OCI-LY3 (cell line): Measurements from ENCODE around the gene GALNTL6.
"Not testable (repeated sequence)": the region's sequence is repeated elsewhere in the genome, so short reads cannot be mapped to it uniquely, and the experiment has no call there.

Experiments
- H2AFZ ChIP-seq: fragments of 200-600, 300-600 bp; shearing (Covaris generic); 2 replicates; pipeline ENCODE4 v1.6.0; 2014; ENCODE audit warnings: antibody characterized with exemption, low read depth, low read length
- H3K27ac ChIP-seq: fragments of 200-600, 300-600 bp; sonication (generic); 2 replicates; pipeline ENCODE4 v1.5.1; 2014; ENCODE audit warnings: mild to moderate bottlenecking, low read length, moderate library complexity, mixed read lengths
- H3K27me3 ChIP-seq: fragments of 200-600, 300-600 bp; sonication (generic); 2 replicates; pipeline ENCODE4 v1.6.1; 2014; ENCODE audit warnings: low read depth, low read length, mixed read lengths
- H3K36me3 ChIP-seq: fragments of 200-600, 300-600 bp; sonication (generic); replicated peaks from 2 replicates; pipeline ENCODE3; 2014; ENCODE audit warnings: low read depth, low read length, mixed read lengths
- H3K4me1 ChIP-seq: fragments of 300-600, 200-600 bp; sonication (generic); 2 replicates; pipeline ENCODE4 v1.6.1; 2014; ENCODE audit warnings: low read length, mixed read lengths
- H3K4me2 ChIP-seq: fragments of 200-600, 300-600 bp; sonication (generic); 2 replicates; pipeline ENCODE4 v1.6.1; 2014; ENCODE audit warnings: low read length, mixed read lengths
- H3K4me3 ChIP-seq: fragments of 300-600, 200-600 bp; sonication (generic); 2 replicates; pipeline ENCODE4 v1.5.1; 2014; ENCODE audit warnings: antibody characterized with exemption, mild to moderate bottlenecking, low read length, moderate library complexity
- H3K79me2 ChIP-seq: fragments of 300-600, 200-600 bp; shearing (Covaris generic); 2 replicates; pipeline ENCODE4 v1.6.1; 2014; ENCODE audit warnings: mild to moderate bottlenecking, low read length, mixed read lengths
- H3K9ac ChIP-seq: fragments of 300-600, 200-600 bp; shearing (Covaris generic); 2 replicates; pipeline ENCODE4 v1.6.0; 2014; ENCODE audit warnings: mild to moderate bottlenecking, low read length, moderate library complexity
- H3K9me3 ChIP-seq: fragments of 200-600, 300-600 bp; shearing (Covaris generic); 2 replicates; pipeline ENCODE4 v1.6.1; 2014; ENCODE audit warnings: low read length, mixed read lengths; ENCODE audit not compliant: insufficient read depth
- H4K20me1 ChIP-seq: fragments of 200-600, 300-600 bp; sonication (generic); 2 replicates; pipeline ENCODE4 v1.6.1; 2016; ENCODE audit warnings: low read length, mixed read lengths; ENCODE audit not compliant: insufficient read depth
- CTCF ChIP-seq: fragments of 200-600, 300-600 bp; sonication (generic); IDR thresholded peaks from 2 replicates; pipeline ENCODE4 v1.5.1; 2014; ENCODE audit warnings: antibody characterized with exemption, low read length, low read depth
- EZH2phosphoT487 ChIP-seq: fragments of 200-600 bp; shearing (Covaris generic); IDR thresholded peaks from 2 replicates; pipeline ENCODE4 v1.6.1; 2018; ENCODE audit warnings: antibody characterized with exemption, mixed run types, low read depth

GALNTL6 gene

GRCh38 chr4:173014836-173015235 lies 1201.6 kb downstream of the GALNTL6 start:
- no peaks in the 10 kb centered on the region for H3K36me3 ChIP-seq
- H3K9me3 ChIP-seq, result no peaks in the 10 kb centered on the region
- no peak overlapping the region for H3K27ac ChIP-seq
- TF ChIP-seq EZH2phosphoT487 (no peak), CTCF (no peak)
- H3K4me1 ChIP-seq, result no peaks in the 10 kb centered on the region
- H3K4me3 ChIP-seq, result no peak overlapping the region
- no peaks in the 10 kb centered on the region for H4K20me1 ChIP-seq
- H3K4me2 ChIP-seq, result no peak overlapping the region
- H3K27me3 ChIP-seq, result peaks cover 5% of the 10 kb centered on the region; the same call in 1 of the 2 replicates
- H3K79me2 ChIP-seq, result no peaks in the 10 kb centered on the region
- H2AFZ ChIP-seq, result no peak overlapping the region
- no peak overlapping the region for H3K9ac ChIP-seq

- Histone ChIP-seq H3K9me3 (no peaks in the 10 kb centered on the region), H3K4me2 (no peak overlapping the region), H3K36me3 (no peaks in the 10 kb centered on the region), H4K20me1 (no peaks in the 10 kb centered on the region), H3K79me2 (no peaks in the 10 kb centered on the region), H3K4me3 (no peak overlapping the region), H3K27ac (no peak overlapping the region), H3K27me3 (peaks cover 12% of the 10 kb centered on the region), H2AFZ (no peak overlapping the region), H3K4me1 (peaks cover 4% of the 10 kb centered on the region; the same call in 1 of the 2 replicates), H3K9ac (no peak overlapping the region)
- TF ChIP-seq EZH2phosphoT487 (no peak), CTCF (no peak)
These were observed 1204.6 kb downstream of the GALNTL6 start for GRCh38 chr4:173017802-173018201.

- no peak overlapping the region for H3K4me3 ChIP-seq
- no peaks in the 10 kb centered on the region for H3K9me3 ChIP-seq
- H3K27ac ChIP-seq, result no peak overlapping the region
- no peaks in the 10 kb centered on the region for H4K20me1 ChIP-seq
- no peak overlapping the region for H3K4me2 ChIP-seq
- H3K27me3 ChIP-seq, result peaks cover 12% of the 10 kb centered on the region
- H2AFZ ChIP-seq, result no peak overlapping the region
- H3K9ac ChIP-seq, result no peak overlapping the region
- TF ChIP-seq EZH2phosphoT487 (no peak), CTCF (no peak)
- H3K79me2 ChIP-seq, result no peaks in the 10 kb centered on the region
- peaks cover 4% of the 10 kb centered on the region; the same call in 1 of the 2 replicates for H3K4me1 ChIP-seq
- H3K36me3 ChIP-seq, result no peaks in the 10 kb centered on the region
These were observed 1205.2 kb downstream of the GALNTL6 start for GRCh38 chr4:173018446-173018845.

- Histone ChIP-seq H3K4me2 (no peak overlapping the region), H3K36me3 (no peaks in the 10 kb centered on the region), H3K9ac (no peak overlapping the region), H3K27me3 (peaks cover 12% of the 10 kb centered on the region), H3K4me1 (peaks cover 4% of the 10 kb centered on the region; the same call in 1 of the 2 replicates), H2AFZ (no peak overlapping the region), H3K79me2 (no peaks in the 10 kb centered on the region), H3K27ac (no peak overlapping the region), H3K9me3 (no peaks in the 10 kb centered on the region), H4K20me1 (no peaks in the 10 kb centered on the region), H3K4me3 (no peak overlapping the region)
- TF ChIP-seq CTCF, result no peak
- no peak for TF ChIP-seq EZH2phosphoT487
These were observed 1206.5 kb downstream of the GALNTL6 start for GRCh38 chr4:173019664-173020063.

- not testable (repeated sequence) for H3K4me2 ChIP-seq, H3K79me2 ChIP-seq, H3K4me3 ChIP-seq, H3K36me3 ChIP-seq, H4K20me1 ChIP-seq, H3K9me3 ChIP-seq, H3K27ac ChIP-seq, H3K9ac ChIP-seq, H2AFZ ChIP-seq
- peaks cover 11% of the 10 kb centered on the region; the same call in 1 of the 2 replicates for H3K4me1 ChIP-seq
- H3K27me3 ChIP-seq, result peaks cover 12% of the 10 kb centered on the region
These were observed 1208.8 kb downstream of the GALNTL6 start for GRCh38 chr4:173021746-173022573.
